K562 treated with DMSO at 1 percent for 24 hours (cell line): ENCODE measurements around the gene TBCK. TPM values are rescaled to one million over a fixed set of nuclear protein-coding genes. Genes with fewer than 3 reads are reported as not detected.

Experiments used
- total RNA-seq: library from RNA; unstranded; fragments of 300-600 nt; gene quantifications from 2 replicates; pipeline ENCODE4 v1.2.3, GENCODE V29; 2022; ENCODE audit warnings: low read depth; ENCODE audit not compliant: insufficient read depth

Gene TBCK
- total RNA-seq: 5.2 and 6.8 TPM in 2 replicates

DNA sequence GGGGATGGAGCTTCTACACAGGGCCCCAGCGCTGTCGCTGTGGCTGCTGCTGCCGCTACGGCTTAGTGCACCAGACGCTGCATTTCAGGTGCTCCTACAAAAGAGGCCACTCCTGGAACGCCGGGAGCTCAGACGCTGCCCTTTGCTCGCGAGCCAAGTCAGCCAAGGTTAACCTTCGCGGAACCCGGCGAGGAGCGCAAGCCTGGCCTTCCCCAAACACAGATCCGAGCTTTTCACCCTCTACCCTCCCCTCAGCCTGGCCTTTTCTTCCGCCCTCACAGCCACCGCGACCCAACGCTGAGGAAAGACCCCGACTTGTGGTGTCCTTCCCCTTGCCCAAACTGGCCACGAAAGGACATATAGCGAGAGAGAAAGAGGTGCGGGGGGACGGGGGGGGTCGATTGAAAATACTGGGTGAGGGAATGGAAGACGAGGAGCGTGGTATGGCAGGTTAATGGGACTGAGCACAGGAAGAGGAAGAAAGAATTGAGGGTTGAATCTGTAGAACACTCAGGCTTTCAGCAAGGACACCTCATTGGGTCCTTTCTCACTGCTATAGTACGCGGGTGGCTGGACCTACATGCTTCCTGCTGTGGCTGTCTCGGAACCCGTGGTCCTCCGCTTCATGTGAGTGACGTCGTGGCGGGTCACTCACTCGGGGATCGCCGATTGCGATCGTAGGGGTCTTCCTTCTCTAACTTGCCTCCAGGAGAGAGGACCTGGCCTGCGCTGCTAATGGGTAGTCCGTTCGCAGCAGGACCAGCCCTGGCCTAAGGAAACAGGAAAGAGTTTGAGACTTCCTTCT lies at the start of gene TBCK, which contains the start of gene AIMP1:
Gene TBCK, minus strand, starts transcription at position 242 of the 805 bp plus-strand sequence. CDS start 7,249 bp downstream, outside the sequence.
Gene AIMP1, plus strand, starts transcription at position 583 of the 805 bp plus-strand sequence. CDS start 8,460 bp downstream, outside the sequence.

Other genes with a start within 250 kb of the TBCK start
- 16.1 and 19.7 TPM in 2 replicates for gene AIMP1, start 341 bp upstream of the TBCK start, total RNA-seq
- gene GIMD1, start 52.6 kb upstream of the TBCK start, total RNA-seq: not detected in 2 replicates